Adrenal gland (tissue), 12 donors: ENCODE results near the gene P2RX3. TPM values are rescaled to one million over a fixed set of nuclear protein-coding genes. Genes with fewer than 3 reads are reported as not detected.

Experiments
- DNase-seq, 7 donors: peaks; one replicate each; pipeline ENCODE4 v3.0.0-alpha.2; 2019 to 2020
- H3K27ac ChIP-seq, 5 donors: fragments of 200-600 bp; sonication (generic) in 4 of 5; 1 replicate in 3 of 5; 2 replicates in 2 of 5; pipeline versions ENCODE4 v1.5.1 to v1.8.0; 2016 to 2020; ENCODE audit warnings: mild to moderate bottlenecking in 1 of 5
- H3K27me3 ChIP-seq: fragments of 200-600 bp; 2 replicates; pipeline ENCODE4 v1.8.0; 2021
- H3K36me3 ChIP-seq, 2 donors: fragments of 200-600 bp; replicated peaks in 1 of 2; 1 replicate in 1 of 2; 2 replicates in 1 of 2; pipeline versions ENCODE4 v1.5.1 to v1.8.0; 2018 to 2022
- H3K4me1 ChIP-seq, 2 donors: fragments of 200-600 bp; replicated peaks in 1 of 2; 1 replicate in 1 of 2; 2 replicates in 1 of 2; pipeline versions ENCODE4 v1.5.1 to v1.8.0; 2018 to 2021
- H3K4me3 ChIP-seq, 4 donors: fragments of 200-600 bp; sonication (generic) in 3 of 4; one replicate each; pipeline ENCODE4 v1.5.1; 2016 to 2018
- H3K9me3 ChIP-seq, 3 donors: fragments of 200-600 bp; sonication (generic) in 1 of 3; replicated peaks in 1 of 3; 1 replicate in 2 of 3; 2 replicates in 1 of 3; pipeline versions ENCODE4 v1.5.1 to v1.8.0; 2016 to 2021
- POLR2A ChIP-seq, 2 donors: fragments of 450-650 bp; IDR thresholded peaks; one replicate each; pipeline ENCODE4 v1.6.1; 2017; ENCODE audit warnings: antibody characterized with exemption in 2 of 2, mild to moderate bottlenecking in 2 of 2, moderate library complexity in 1 of 2
- WGBS, 4 donors: extraction: QIAGEN DNeasy Blood & Tissue Kit in 2 of 4; methylation state at CpG; one replicate each; pipeline versions ENCODE4 v1.1.5 to v1.1.7; 2013 to 2017; 5-methylcytosine and 5-hydroxymethylcytosine counted together
- intact Hi-C, 2 donors: fragments of 100-400 bp; cut with DNase I; formaldehyde crosslinking; loops; one replicate each; pipeline versions ENCODE4 v1.14.1 to v1.15.0; 2022 to 2023
- polyA plus RNA-seq, 3 donors: library from polyadenylated mRNA; stranded (reverse); fragments of 200-250 nt in 2 of 3; fragments of 350-450 nt in 1 of 3; fragmentation: Illumina TruSeq in 1 of 3; extraction: RNeasy Lipid Tissue Mini Kit (QIAGEN cat#74804) in 1 of 3; gene quantifications; one replicate each; pipeline ENCODE4 v1.2.3, GENCODE V29; 2013 to 2014
- total RNA-seq, 9 donors: library from RNA; depleted of rRNA in 4 of 9; stranded (reverse); fragments of >200 nt in 4 of 9; fragments of 120-200 nt in 1 of 9; fragmentation: NEBNext Ultra II Directional in 1 of 9; extraction: Animal tissue kit (Norgen Biotek cat#: 25700) in 1 of 9; gene quantifications; one replicate each; pipeline versions ENCODE4 v1.1.0 to v1.2.4, GENCODE V29; 2013 to 2023
- TF ChIP-seq, protein P1 (sequence below), 6 experiments: fragments of 450-650 bp in 4 of 6; fragments of 200-600 bp in 2 of 6; sonication (generic) in 1 of 6; IDR thresholded peaks; 1 replicate in 5 of 6; 2 replicates in 1 of 6; pipeline versions ENCODE4 v1.5.1 to v1.8.0; 2016 to 2021; ENCODE audit warnings: antibody characterized with exemption in 6 of 6, mild to moderate bottlenecking in 2 of 6, moderate library complexity in 1 of 6
- donor health status: healthy with polysubstance abuse.
- donor health status: Bipolar disorder and iron deficiency.
- donor health status: DM: yes; HTN: yes; CAD: no.
- donor health status: DM: no; HTN: no; CAD: no.
- donor health status: DM: no; HTN: no; CAD: no.
- donor health status: DM: yes; HTN: yes; CAD: no.

The P2RX3 gene
- total and polyA plus RNA-seq, 12 donors: 0.11 to 2.5 (median 0.76) TPM; not detected in 2

DNA sequence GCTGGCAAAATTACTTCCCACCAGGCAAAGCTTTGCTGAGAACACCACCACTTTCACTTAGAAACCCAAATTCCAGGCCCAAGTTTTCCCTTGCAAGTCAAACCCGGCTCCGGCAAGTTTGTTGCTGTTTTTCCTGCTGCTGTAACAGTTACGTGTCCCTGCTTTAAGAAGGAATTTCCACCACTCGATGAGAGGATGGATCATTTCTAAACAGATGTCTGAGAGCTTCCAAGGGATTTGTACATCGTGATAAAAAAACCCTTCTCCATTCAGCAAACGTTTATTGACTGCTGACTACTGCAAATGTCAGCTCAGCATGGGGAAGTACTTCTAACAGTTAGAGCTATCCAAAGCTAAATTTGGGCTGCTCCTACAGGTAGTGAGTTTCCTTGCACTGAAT, 19.7 kb downstream of the P2RX3 start:
- no peaks in the 10 kb centered on the region for H3K9me3 ChIP-seq
- no peak overlapping the region for H3K4me3 ChIP-seq
- TF ChIP-seq POLR2A (IDR thresholded peaks at IDR 0.05): no peak
- TF ChIP-seq, protein P1, sequence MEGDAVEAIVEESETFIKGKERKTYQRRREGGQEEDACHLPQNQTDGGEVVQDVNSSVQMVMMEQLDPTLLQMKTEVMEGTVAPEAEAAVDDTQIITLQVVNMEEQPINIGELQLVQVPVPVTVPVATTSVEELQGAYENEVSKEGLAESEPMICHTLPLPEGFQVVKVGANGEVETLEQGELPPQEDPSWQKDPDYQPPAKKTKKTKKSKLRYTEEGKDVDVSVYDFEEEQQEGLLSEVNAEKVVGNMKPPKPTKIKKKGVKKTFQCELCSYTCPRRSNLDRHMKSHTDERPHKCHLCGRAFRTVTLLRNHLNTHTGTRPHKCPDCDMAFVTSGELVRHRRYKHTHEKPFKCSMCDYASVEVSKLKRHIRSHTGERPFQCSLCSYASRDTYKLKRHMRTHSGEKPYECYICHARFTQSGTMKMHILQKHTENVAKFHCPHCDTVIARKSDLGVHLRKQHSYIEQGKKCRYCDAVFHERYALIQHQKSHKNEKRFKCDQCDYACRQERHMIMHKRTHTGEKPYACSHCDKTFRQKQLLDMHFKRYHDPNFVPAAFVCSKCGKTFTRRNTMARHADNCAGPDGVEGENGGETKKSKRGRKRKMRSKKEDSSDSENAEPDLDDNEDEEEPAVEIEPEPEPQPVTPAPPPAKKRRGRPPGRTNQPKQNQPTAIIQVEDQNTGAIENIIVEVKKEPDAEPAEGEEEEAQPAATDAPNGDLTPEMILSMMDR (IDR thresholded peaks at IDR 0.05): no peak
- no peaks in the 10 kb centered on the region for H3K36me3 ChIP-seq
- no peak overlapping the region for H3K27ac ChIP-seq
- H3K4me1 ChIP-seq: no peaks in the 10 kb centered on the region
- intact Hi-C loops: loop anchor here in 1 of 2 donors (10.0 kb wide), 1 partner anchor 167 kb away; no protein-coding TSS in a partner anchor
- no peak for DNase-seq
- WGBS, 4 donors: 48 to 67% (median 60%) methylated on average over 6 of the region's 6 CpGs
- no peaks in the 10 kb centered on the region for H3K27me3 ChIP-seq

DNA sequence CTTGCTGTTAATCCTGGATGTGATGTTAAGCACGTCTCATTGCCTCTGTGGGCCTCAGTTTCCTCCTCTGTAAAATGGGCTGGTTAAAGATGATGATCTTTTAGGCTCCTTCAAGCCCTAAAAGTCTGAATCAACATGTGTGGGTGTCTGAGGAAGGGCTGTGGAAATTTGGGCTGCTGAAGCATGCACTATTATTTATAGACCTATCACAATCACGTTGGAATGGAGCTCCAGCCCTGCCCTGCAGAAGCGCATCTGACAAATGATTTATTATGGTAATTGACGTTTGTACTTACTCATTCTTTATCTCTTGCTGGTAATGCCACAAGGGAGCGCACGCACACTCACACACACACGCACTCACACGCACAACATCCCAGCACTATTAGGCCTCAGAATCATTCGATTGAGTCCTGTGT, 20.4 kb downstream of the P2RX3 start:
- TF ChIP-seq, protein P1 (IDR thresholded peaks at IDR 0.05): no peak
- no peak for TF ChIP-seq POLR2A (IDR thresholded peaks at IDR 0.05)
- no peaks in the 10 kb centered on the region for H3K36me3 ChIP-seq
- no peak for DNase-seq
- no peaks in the 10 kb centered on the region for H3K27me3 ChIP-seq
- no peaks in the 10 kb centered on the region for H3K4me1 ChIP-seq
- H3K9me3 ChIP-seq: no peaks in the 10 kb centered on the region
- WGBS, 4 donors: 59 to 65% (median 63%) methylated on average over 9 of the region's 9 CpGs
- no peak overlapping the region for H3K4me3 ChIP-seq
- no peak overlapping the region for H3K27ac ChIP-seq
- intact Hi-C loops: loop anchor here in 1 of 2 donors (10.0 kb wide), 1 partner anchor 166 kb away; no protein-coding TSS in a partner anchor

DNA sequence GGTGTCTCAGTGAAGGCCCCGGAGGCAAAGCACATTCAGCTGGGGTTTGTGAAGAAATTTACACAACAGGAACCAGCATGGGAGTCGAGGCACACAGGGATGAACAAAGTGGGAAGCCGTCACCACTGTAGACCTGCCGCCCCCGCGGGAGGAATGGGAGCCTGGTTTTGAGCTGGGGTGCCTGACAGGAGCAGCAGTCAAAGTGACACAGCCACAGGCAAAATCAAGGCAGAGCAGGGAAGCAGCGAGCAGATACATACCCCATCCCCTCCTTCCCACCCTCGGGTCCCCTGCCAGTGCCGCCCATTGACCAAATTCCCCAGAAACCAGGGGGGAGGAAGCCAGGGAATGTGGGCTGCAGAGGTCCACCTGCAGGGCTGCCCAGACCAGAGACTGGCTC, 20.8 kb downstream of the P2RX3 start:
- 69 to 82% (median 74%) methylated on average over 4 to 9 of the region's 9 CpGs for WGBS, 4 donors
- Histone ChIP-seq H3K9me3 (no peaks in the 10 kb centered on the region), H3K36me3 (no peaks in the 10 kb centered on the region), H3K4me3 (no peak overlapping the region), H3K27me3 (no peaks in the 10 kb centered on the region), H3K27ac (no peak overlapping the region), H3K4me1 (no peaks in the 10 kb centered on the region)
- TF ChIP-seq, protein P1 (IDR thresholded peaks at IDR 0.05): no peak
- no peak for TF ChIP-seq POLR2A (IDR thresholded peaks at IDR 0.05)
- no peak for DNase-seq
- intact Hi-C loops: loop anchor here in 1 of 2 donors (10.0 kb wide), 1 partner anchor 166 kb away; no protein-coding TSS in a partner anchor

DNA sequence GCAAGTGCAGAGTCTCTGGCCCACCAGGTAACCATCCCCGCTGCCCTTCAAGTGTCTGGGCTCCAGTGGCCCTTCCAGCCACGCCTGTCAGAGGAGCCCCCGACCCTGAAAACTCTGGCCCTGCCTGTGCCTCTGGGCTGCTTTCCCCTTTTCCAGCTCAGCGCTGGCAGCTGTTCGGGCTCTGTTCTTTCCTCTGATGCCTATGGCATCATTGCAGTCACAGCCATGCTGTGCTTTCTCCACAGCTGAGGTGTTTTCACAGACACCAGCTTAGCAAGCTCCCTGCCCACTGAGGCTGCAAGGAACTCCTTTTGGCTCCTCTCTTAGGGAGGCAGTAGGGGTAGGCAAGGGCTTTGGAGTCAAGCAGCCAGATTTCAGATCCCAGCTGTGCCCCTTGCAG, 21.2 kb downstream of the P2RX3 start:
- DNase-seq: no peak
- WGBS, 4 donors: 63 to 88% (median 78%) methylated on average over 3 to 5 of the region's 5 CpGs
- H3K4me1 ChIP-seq: no peaks in the 10 kb centered on the region
- no peaks in the 10 kb centered on the region for H3K9me3 ChIP-seq
- H3K27me3 ChIP-seq: no peaks in the 10 kb centered on the region
- no peak overlapping the region for H3K4me3 ChIP-seq
- intact Hi-C loops: loop anchor here in 1 of 2 donors (10.0 kb wide), 1 partner anchor 165 kb away; no protein-coding TSS in a partner anchor
- no peak overlapping the region for H3K27ac ChIP-seq
- TF ChIP-seq POLR2A (IDR thresholded peaks at IDR 0.05): no peak
- TF ChIP-seq, protein P1 (IDR thresholded peaks at IDR 0.05): no peak
- no peaks in the 10 kb centered on the region for H3K36me3 ChIP-seq
